Stimulated activated CD8-positive, alpha-beta memory T cell treated with anti-CD3 and anti-CD28 coated beads, Interleukin-12 subunit alpha, Interleukin-12 subunit beta, amount 100 ng/mL, for 24 hours (primary cell): Measurements from ENCODE around the gene C1orf232.

Experiments
- DNase-seq: peaks from one replicate; pipeline ENCODE4 v3.0.0-alpha.2; 2020; ENCODE audit errors: extremely low read depth

Gene C1orf232

DNA sequence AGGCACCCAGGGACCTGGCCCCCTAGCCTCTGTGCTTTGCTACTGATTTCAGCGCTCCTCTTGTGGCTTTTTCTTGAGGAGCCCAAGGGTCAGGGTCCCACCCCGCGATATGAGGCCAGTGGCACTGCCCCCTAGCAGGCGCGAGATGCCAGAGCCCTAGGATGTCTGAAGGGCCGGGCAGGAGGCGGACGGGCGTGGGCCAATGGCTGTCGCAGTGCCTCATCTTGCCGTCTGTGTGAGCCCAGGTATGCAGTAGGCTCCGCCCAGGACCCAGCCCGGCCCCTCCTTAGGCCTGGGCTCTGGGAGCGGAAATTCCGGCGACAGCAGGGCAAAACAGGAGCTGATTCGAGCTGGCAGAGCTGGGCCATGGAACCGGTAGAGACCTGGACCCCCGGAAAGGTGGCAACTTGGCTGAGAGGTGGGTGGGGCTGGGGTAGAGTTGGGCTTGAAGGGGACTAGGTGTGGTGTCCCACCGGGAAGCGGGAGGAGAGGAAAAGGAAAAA is 8.5 kb upstream of the C1orf232 start, which contains the start of gene CNKSR1:
CNKSR1 (plus strand) TSS at position 310 of the 503 bp plus-strand sequence; CDS start at position 367, 57 bp downstream.
- no peak for DNase-seq

DNA sequence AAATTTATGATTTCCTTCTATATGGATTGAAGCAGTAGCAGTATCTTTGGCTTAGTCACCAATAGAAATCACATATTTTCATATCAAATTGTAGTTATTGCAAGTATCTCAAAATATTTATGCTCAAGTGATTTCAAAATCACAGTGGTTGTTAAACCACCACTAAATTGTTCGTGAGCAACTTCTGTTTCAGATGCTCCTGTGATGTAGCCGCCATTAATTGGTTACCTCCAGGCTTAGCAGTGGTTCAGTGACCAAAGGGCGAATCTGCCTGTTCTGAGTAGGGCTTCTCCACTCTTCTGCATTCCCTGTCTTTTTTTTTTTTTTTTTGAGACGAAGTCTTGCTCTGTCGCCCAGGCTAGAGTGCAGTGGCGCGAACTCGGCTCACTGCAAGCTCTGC is 6.6 kb upstream of the C1orf232 start:
- DNase-seq: no peak

DNA sequence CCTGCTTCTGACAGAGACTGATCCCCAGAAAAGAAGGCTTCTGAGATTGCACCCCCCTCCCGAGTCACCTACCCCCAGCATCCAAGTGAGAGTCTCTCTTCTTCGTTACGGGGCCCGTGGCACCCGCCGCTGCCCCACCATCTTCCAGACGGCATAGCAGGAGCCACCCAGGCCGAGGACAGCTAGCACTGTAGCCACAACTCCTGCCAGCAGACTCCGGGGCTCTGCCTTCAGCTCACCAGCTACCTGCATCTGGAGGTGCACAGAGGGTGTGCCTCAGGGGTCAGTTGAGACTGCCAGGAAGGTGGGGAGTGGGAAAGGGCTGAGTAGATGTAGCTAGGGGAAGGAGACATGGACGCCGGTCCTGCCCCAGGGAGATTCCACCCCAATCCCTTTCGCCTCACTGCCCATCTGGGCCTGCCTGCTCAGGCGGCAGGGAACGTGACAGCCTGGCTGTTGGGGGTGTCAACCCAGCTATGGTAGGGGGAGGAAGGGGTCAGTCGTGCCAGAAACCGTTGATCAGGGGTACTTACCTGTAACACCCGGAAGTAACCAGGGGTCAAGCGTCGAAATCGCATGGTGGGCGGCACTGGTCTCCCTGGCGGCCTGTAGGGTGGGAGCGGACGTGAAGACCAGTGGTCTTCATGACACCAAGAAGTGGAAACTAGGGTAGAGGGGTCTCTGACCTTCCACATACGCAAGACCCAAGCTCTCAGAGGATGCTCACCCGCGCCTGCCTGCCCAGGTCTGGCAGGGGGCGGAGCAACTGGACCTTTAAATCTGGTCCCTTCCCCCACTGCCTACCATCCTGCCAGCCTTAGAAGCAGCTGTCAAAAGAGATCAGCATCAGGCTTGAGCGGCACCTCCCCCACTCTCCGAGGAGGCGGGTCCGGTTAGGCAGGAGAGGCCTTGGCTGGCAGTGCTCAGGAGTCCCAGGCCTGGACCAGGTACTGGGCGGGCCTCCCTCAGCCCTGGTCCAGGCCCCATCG is 2.6 kb upstream of the C1orf232 start, which contains the start of gene ZNF593OS:
ZNF593OS (minus strand) TSS at position 749 of the 989 bp plus-strand sequence; CDS start at position 578, 171 bp downstream.
- DNase-seq: no peak

DNA sequence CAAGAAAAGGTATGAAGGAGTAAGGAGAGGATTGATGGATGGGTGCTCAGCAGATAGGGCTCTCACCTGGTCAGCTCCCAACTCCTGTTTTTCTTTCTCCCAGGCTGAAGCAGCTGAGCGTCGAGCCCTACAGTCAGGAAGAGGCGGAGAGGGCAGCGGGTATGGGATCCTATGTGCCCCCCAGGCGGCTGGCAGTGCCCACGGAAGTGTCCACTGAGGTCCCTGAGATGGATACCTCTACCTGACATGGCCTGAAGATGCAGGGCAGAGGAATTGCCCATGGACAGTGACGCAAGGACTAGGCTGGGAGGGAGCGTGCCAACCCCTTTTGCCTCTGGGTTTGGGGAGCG is 1.7 kb upstream of the C1orf232 start:
- DNase-seq: no peak

DNA sequence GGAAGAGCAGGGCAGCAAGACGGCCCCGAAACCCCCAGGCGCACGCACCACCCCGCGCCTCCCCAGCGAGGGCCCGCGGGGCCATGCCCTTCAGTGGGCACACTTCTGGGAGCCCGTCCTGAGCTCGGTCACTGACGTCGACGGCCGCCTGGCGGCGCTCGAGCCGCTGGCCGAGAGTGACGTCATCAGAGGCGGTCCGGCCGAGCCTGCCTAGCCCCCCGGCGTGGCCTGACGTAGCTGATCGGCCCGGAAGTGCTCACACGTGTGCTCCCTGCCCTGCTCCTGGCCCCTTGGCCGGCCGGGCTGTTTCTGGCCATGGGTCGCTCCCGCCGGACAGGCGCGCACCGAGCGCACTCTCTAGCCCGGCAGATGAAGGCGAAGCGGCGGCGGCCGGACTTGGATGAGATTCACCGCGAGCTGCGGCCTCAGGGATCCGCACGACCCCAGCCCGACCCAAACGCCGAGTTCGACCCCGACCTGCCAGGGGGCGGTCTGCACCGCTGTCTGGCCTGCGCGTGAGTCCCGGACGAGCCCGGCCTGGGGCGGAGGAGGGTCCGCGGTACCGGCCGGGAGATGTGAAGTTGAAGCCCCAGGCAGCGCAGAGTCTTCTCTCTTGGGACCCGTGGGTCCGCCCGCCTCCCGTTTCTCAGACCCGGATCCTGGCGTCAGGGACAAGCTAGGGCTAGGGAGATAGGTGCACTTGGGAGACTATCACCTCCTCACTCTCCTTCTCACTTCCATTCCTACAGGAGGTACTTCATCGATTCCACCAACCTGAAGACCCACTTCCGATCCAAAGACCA is 1.1 kb upstream of the C1orf232 start, which contains the start of gene ZNF593:
ZNF593 (plus strand) TSS at position 240 of the 803 bp plus-strand sequence; CDS start at position 316, 76 bp downstream.
- DNase-seq: peak; percentile 64

DNA sequence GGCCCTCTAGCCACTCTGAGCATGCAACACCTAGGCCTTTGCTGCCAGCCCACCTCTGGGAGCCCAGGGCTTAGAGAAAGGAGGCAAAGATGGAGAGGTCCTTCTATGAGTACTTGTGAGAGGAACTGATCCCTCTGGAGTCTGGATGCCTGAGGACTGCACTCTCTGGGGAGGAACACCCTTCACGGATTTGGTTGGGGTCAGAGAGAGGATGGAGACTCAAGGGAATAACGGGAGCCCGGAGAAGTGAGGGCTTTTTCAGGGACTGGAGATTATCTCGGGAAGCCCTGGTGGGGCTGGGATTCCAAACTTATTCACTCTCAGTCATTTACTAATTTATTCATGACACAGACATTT is 413 bp upstream of the C1orf232 start:
- no peak for DNase-seq

DNA sequence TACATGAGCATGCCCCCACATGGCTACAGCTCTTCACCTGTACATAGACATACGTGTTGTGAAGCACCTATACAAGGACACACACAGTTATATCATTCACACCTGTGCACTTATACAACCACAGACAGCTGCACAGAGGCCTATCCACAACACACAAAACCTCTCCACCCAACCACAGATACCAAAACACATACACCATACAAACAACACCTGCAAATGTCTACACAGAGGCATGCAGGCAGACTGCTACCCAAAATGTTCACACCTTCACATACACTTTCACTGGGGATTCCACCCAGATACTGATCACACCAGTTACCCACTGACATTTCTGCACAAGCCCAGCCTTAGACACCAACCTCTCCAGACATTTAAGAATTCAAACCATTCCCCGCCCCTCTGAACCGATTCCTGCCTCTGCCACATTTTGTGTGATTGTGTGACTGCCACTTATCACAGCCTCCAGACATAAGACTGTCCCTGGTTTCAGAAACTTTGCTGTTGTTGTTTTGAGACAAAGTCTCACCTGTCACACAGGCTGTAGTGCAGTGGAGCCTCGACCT is 2.0 kb downstream of the C1orf232 start:
- DNase-seq: no peak

DNA sequence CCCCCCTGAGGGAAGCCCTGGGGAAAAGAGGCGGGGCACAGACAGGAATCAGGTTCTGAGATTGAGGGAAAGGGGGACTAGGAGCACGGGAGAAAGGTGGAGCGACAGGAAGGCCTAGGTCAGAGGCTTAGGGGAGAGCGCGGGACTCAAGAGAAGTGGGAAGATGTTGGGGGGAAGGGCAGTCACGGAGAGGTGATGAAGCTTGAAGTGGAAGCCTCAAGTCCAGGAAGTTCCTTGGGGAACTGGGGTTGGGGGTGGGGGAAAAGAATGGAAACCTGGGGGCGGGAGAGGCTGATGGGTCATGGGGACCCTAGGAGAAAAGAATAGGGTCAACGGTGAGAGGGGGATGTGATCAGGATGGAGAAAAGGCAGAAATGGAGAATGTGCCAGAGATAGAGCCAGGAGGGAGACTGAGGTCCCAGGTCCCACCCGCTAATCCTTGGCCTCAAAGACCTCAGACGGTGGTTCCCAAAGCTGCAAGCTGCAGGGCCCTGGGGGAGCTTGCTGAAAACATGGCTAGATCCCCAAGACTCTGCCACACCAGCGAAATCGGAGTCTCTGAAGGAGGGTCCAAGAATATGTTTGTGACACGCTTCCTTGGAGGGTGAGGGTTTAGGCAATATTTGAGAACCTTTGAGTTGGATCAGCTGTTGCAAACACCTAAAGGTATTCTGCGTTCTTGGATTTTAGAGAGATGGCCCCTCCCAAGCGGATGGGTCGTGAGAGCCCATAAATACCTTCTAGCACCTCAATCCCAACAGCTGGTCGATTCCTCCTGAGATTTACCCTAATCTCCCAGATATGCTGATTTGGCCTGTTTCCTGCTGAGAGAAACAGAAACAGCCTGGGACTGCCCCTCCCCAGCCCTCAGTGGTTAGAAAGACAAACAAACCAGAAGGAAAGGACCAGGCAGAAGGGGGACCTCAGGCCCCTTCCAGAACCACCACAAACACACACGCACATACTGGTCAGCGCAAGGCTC is 3.6 kb downstream of the C1orf232 start:
- DNase-seq: no peak

DNA sequence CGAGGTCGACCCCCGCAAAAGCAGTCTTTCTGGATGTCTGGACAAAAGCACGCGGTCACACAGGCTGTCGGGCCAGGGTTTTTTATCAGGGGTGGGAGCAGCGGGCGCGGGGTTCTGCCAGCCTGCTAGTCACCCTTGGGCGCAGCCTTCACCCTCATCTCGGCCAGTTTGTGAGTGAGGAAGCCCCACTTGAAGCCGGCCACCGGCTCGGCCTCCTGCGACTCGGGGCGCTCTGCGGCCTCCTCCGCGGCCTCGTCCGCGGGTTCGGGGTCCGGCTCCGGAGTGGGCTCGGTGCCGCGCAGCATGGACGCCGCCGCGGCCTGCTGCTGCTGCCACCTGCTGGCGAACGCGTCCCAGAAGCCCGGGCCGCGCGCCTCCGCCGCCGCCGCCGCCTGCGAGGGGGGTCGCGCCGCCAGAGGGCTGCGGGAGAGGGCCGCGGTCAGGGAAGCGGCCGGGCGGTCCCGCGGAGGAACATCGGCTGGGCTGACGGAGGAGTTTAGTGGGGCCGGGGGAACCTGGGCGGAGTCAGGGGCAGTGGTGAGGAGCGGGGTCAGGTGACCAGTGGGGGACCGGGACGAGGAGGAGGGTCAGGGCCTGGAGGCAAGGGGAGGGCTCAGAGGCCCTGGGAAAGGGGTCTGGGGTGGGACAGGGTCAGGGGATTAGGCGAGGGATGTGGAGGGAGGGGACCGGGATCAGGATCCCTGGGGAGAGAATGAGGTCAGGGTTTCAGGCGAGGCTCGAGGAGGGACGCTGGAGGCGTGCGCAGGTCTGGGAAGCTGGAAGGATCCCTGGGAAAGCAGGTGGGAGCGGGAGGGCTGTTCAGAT is 4.5 kb downstream of the C1orf232 start:
- DNase-seq: peak; percentile 10

DNA sequence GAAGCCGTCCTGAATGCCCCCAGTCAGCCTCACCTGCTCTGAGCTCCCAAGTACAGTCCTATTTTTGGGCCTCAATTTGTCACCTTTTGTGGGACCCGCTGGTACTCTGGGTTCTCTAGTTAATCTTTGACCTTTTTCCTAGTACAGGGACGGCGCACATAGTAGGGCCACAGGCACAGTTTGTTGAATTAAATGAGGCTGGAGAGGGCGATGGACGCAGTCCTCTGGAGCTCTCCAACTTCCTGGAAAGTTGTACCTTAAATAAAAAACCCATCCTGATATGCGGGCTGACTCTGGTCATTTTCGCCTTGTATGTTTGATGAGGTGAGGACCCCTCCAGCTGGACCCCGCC is 5.1 kb downstream of the C1orf232 start:
- DNase-seq: no peak

DNA sequence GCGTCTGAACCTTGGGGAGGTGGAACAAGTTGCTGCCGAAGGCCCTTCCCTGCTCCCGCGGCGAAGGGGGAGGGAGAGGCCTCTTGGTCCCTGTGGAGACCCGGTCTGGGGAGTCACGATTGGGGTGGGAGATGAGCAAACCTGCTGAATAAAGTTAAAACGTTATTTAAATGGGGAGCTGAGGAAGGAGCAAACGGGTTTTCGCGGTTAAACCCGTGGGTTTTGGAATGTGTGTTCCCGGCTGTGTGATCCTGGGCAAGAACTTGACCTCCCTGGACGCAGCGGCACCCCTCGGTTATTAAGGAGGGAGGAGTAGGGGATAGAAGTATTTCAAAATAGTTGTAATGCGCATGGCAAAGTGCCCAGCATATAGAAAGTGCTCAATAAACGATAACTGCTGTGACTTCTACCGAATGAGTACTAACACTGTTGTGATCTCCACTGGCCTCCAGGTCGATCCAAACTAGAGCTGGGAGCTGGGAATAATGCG is 6.5 kb downstream of the C1orf232 start:
- DNase-seq: no peak

DNA sequence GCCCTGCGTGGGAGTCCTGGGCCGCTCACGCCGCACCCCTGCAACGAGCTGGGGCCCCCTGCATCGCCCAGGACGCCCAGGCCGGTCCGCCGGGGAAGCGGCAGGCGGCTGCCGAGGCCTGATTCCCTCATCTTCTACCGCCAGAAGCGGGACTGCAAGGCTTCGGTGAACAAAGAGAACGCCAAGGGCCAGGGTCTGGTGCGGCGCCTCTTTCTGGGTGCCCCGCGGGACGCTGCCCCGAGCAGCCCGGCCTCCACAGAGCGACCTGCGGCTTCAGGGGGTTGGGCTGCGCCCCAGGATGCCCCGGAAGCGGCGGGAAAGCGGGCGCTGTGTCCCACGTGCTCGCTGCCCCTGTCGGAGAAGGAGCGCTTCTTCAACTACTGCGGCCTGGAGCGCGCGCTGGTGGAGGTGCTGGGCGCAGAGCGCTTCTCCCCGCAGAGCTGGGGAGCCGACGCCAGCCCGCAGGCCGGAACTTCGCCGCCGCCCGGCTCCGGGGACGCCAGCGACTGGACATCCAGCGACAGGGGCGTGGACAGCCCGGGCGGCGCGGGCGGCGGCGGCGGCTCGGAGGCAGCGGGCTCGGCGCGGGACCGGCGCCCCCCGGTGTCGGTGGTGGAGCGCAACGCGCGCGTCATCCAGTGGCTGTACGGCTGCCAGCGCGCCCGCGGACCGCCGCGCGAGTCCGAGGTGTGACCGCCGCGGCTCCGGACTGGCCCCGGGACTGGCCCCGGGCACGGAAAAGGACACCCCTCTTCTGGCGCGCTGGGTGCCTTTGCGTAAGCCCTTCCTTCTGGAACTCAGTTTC is 7.1 kb downstream of the C1orf232 start:
- peak; percentile 14 for DNase-seq

DNA sequence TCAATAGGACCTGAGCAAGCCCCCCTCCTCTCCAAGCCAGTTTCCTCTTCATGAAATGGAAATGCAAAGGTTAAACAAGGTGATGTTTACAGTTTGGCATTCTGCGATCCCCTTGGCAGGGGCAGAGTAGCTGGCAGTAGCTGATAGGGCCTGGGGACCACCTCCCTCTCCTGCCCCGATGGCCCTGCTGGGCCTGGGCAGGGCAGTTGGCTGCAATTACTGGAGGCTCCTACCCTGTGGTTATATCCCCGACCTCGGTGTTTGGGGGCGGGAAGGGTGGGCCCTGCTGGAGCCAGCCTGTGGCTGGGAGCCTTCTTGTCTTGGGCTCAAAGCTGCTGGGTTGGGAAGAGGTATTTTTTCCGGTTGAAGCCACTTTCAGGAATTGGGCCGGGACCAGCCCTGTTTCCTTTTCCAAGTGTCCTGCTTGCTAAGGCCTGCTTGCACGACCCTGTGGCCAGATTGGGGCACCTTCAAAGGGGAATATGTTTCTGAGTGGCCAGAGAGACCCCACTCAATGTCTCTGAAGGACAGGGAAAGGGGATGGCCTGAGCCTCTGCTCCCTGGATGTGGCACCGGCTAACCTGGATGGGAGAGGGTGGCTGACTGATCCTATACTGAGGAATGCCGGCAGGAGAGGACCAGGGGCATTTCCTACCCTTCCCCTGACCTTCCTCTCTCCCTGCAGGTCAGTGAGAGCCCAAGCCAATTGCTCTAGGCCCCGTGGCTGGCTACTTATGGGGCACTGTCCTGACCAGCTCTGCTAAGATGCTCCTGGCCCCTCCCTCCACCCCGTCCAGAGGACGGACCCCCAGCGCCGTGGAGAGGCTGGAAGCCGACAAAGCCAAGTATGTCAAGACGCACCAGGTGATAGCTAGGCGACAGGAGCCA is 8.0 kb downstream of the C1orf232 start:
- DNase-seq: no peak

DNA sequence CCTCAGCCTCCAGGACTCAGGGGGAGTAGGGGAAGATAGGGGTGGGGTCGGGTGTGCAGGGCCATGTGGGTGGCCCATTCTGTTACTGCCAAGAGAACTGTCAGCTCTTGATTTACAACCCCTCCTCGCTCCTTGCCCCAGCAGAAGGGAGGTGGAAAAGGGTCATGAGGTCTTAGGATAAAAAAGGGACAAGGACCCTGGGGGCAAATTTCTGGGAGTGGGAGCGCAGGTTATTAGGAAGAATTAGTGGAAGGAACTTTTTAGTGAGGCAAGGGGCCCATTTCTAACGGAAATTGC is 9.1 kb downstream of the C1orf232 start:
- no peak for DNase-seq

DNA sequence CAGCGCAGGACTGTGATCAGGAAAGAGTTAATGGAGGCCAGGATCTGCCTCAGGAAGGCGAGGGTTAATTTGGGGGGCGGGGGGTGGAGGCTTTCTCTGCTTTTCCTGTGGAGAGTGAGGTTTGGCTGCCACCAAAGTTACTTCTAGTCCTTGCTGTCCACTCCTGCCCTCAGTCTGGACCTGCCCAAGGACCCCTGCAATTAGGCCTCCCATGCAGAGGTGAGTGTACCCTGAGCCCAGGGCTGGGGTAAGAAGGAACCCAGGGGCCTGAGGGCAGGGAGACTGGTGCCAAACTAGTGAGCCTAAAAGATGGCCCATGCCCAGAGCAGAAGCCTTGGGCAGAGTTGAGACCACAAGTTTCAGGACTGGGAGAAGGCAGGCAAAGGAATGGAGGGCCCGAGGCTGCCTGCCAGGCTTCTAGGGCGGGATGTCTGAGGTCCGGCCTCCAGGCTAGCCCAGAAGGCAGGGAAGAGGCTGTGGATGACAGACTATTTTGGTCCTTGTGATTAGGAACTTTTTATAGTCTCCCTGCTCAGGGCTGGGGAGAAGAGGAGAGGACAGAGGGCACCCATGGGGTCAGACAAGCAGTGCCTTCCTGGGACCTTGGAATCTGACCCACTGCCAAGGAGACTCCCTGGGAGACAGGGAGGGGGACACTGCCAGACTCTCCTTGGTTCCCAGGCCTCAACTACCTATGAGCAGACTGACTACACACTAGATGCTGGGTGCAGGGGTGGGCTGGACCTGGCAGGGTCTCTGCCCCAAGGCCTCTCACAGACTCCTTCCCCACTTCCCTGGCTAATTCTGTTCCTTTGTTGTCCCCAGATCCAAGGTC is 9.6 kb downstream of the C1orf232 start, which contains the start of gene FAM110D:
FAM110D (plus strand) TSS at position 172 of the 835 bp plus-strand sequence. CDS start 2,213 bp downstream, outside the sequence.
- no peak for DNase-seq

DNA sequence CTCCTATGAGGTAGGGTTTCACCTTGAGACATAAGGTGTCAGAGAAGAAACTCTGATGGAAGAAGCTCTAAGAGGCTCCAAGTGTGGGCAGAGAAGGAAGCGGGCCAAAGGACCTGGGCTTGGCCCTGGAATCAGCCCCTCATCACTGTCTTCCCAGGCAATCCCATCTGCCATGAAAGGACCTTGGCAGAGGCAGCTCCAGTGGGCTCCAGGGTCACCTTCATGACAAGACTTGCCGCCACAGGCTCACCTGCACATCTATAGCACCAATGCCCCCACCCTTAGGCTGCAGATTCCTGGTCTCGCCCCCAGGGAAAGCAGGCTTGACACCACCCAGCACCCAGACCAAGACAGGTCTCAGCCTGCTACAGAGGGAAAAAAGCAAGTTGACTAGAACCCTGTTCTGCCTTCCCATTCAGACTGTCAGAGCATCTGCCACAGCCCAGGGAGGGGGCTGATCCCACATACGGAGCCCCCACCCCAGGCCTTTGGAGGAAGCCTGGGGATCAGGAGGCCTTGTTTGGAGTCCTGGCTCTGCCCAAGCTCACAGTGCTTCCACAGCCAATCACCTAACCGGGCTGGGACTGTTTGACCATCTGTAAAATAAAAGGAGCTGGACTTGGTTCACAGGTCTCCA is 10.4 kb downstream of the C1orf232 start:
- DNase-seq: no peak
